ENCODE results near the gene NDFIP2.

NDFIP2 gene

GRCh38 chr13:79497852-79498251, 16.9 kb downstream of the NDFIP2 start:
- no peak for DNase-seq

DNA sequence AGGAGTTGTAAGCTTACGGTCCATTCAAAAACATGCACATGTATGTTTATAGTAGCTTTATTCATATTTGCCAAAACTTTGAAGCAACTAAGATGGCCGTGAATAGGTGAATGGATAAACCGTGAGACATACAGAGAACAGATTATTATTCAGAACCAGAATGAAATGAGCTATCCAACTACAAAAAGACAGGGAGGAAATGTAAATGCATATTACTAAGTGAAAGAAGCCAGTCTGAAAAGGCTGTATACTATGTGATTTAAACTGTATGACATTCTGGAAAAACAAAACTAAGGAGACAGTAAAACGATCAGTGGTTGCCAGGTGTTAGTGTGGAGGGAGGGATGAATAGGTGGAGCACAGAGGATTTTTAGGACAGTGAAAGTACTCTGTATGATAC, 19.9 kb downstream of the NDFIP2 start:
- DNase-seq = no peak

GRCh38 chr13:79501538-79502232, 20.7 kb downstream of the NDFIP2 start:
- DNase-seq = no peak

GRCh38 chr13:79502859-79503468, 22.0 kb downstream of the NDFIP2 start:
- no peak for DNase-seq

- DNase-seq = no peak
Measured at GRCh38 chr13:79503473-79504017, 22.6 kb downstream of the NDFIP2 start.

DNA sequence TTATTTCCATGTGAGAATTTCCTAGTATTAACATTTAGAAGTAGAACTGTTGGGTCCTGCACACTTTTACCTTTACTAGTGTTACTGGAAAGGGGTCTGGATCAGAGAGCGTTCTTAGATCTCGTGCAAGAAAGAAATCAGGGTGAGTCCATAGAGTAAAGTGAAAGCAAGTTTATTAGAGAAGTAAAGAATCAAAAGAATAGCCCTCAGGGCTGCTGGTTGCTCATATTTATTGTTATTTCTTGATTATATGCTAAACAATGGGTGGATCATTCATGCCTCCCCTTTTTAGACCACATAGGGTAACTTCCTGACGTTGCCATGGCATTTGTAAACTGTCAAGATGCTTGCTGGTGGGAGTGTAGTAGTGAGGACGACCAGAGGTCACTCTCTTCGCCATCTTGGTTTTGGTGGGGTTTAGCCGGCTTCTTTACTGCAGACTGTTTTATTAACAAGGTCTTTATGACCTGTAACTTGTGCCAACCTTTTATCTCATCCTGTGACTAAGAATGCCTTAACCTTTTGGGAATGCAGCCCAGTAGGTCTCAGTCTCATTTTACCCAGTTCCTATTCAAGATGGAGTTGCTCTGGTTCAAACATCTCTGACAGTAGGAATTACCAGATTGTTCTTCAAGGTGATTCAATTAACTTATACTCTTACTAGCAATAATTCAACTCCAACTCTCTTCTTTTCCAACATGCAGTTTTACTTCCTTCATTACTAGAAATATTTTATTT, 27.4 kb downstream of the NDFIP2 start:
- no peak for DNase-seq

- no peak for DNase-seq
Measured at GRCh38 chr13:79511611-79512010, 30.7 kb downstream of the NDFIP2 start.

- no peak for DNase-seq
Measured at GRCh38 chr13:79512950-79513349, 32.0 kb downstream of the NDFIP2 start.

DNA sequence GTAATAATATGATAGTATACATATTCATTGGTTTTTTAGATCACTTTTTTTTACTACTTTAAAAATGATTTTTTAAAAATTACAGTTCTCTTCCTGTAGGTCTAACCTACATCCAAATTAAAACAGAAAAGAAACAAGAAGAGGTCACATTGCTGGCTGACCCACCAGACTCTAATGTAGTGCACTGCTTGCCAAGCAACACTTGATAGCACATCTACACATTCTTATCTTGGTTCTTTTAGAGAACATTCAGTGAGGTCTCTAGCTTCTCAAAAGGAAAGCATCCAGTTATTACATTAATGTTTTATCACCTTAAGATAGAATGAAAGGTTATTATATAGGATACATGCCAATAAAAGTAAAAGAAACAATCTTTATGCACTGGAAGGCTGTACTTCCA, 35.6 kb downstream of the NDFIP2 start:
- peak; percentile 41 for DNase-seq

DNA sequence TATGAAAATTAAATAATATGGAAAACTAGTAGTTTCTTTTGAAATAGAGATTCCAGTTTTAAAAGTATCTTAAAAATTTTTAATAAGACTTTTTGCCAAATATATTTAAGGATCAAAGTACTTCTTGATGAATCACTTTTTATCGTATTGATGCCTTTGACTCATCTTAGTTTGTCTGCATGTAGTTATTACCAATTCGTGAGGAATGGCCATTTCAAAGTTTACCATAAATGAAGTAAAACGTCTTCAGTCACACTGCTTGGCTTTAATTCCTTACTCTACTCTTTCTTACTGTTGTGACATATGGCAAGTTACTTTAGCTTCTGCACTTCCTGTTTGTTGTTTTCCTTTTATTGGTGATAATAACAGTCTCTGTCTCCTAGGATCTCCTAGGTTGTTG, 38.3 kb downstream of the NDFIP2 start:
- DNase-seq = no peak

- DNase-seq = peak; percentile 97
Measured at GRCh38 chr13:79522583-79522982, 41.6 kb downstream of the NDFIP2 start.

- peak; percentile 55 for DNase-seq
Measured at GRCh38 chr13:79525064-79525857, 44.3 kb downstream of the NDFIP2 start.

- DNase-seq = no peak
Measured at GRCh38 chr13:79527698-79528097, 46.7 kb downstream of the NDFIP2 start.

DNA sequence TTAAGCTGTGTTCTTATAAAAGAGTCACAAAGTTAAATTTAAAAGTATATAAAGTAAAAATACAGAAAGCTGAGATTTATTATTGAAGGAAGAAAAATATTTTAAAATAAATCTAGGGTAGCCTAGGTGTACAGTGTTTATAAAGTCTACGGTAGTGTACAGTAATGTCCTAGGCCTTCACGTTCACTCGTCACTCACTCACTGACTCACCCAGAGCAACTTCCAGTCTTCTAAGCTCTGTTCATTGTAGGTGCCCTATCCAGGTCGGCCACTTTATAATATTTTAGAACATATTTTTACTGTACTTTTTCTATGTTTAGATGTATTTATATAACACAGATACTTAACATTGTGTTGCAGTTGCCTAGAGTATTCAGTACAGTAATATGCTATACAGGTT, 47.4 kb downstream of the NDFIP2 start:
- DNase-seq = no peak

- DNase-seq = no peak
Measured at GRCh38 chr13:79528759-79529191, 47.8 kb downstream of the NDFIP2 start.

GRCh38 chr13:79529817-79530216, 48.9 kb downstream of the NDFIP2 start:
- DNase-seq = no peak

- no peak for DNase-seq
Measured at GRCh38 chr13:79530270-79530669, 49.3 kb downstream of the NDFIP2 start.

- DNase-seq = no peak
Measured at GRCh38 chr13:79531542-79532254, 50.7 kb downstream of the NDFIP2 start.

DNA sequence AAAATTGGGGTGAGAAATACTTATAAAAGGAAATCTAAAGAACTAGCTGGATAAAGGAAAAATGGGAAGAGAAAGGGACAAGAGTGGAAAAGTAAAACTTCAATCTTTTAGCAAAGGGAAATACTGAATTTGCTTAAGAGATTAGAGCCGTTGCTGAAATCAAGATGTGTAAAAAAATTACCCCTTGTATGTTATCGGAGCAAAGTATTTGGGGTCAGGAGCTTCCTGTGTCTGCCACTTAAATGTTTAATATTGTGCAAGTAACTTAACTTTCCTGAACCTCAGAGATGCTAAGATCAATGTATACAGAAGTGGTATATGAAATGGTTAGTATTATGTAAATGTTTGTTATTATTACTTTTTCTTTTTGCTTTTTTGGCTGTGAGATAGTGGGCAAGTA, 51.6 kb downstream of the NDFIP2 start:
- no peak for DNase-seq

GRCh38 chr13:79533781-79534400, 52.9 kb downstream of the NDFIP2 start:
- no peak for DNase-seq

- no peak for DNase-seq
Measured at GRCh38 chr13:79534596-79534995, 53.6 kb downstream of the NDFIP2 start.

GRCh38 chr13:79538757-79539156, 57.8 kb downstream of the NDFIP2 start:
- no peak for DNase-seq

All from hematopoietic multipotent progenitor cell treated with erythropoietin and hydrocortisone succinate and interleukin-3 and kit ligand, for 8 days (in vitro differentiated cells).